OCI-M2 (cell line): ENCODE data around the gene RTN4.

Experiments used
- DNase-seq: peaks from one replicate; lab custom pipeline; 2025; ENCODE audit not compliant: unreplicated experiment; lab: John Stamatoyannopoulos, UW

Gene RTN4

GRCh38 chr2:54975598-54976492 lies 74.4 kb downstream of the RTN4 start:
- no peak for DNase-seq

GRCh38 chr2:54975175-54975574 lies 75.1 kb downstream of the RTN4 start:
- no peak for DNase-seq

GRCh38 chr2:54969940-54970338 lies 80.3 kb downstream of the RTN4 start:
- no peak for DNase-seq

- no peak for DNase-seq
Measured at GRCh38 chr2:54969295-54969939, 80.8 kb downstream of the RTN4 start.

GRCh38 chr2:54968561-54969218 lies 81.6 kb downstream of the RTN4 start:
- no peak for DNase-seq

GRCh38 chr2:54967759-54968365 lies 82.4 kb downstream of the RTN4 start:
- DNase-seq, result no peak

- DNase-seq, result no peak
Measured at GRCh38 chr2:54967269-54967668, 83.0 kb downstream of the RTN4 start.

GRCh38 chr2:54966837-54967236 lies 83.4 kb downstream of the RTN4 start:
- no peak for DNase-seq

GRCh38 chr2:54966165-54966832 lies 84.0 kb downstream of the RTN4 start:
- DNase-seq, result no peak

GRCh38 chr2:54965425-54965824 lies 84.8 kb downstream of the RTN4 start:
- DNase-seq, result no peak

- DNase-seq, result no peak
Measured at GRCh38 chr2:54964816-54965215, 85.4 kb downstream of the RTN4 start.

- DNase-seq, result no peak
Measured at GRCh38 chr2:54964271-54964670, 86.0 kb downstream of the RTN4 start.

- no peak for DNase-seq
Measured at GRCh38 chr2:54963476-54963875, 86.8 kb downstream of the RTN4 start.

GRCh38 chr2:54962935-54963440 lies 87.3 kb downstream of the RTN4 start:
- no peak for DNase-seq

- DNase-seq, result no peak
Measured at GRCh38 chr2:54962511-54962910, 87.7 kb downstream of the RTN4 start.

GRCh38 chr2:54960164-54960563 lies 90.1 kb downstream of the RTN4 start:
- no peak for DNase-seq

- no peak for DNase-seq
Measured at GRCh38 chr2:54958717-54959371, 91.4 kb downstream of the RTN4 start.

GRCh38 chr2:54957321-54957999 lies 92.8 kb downstream of the RTN4 start:
- no peak for DNase-seq

GRCh38 chr2:54956111-54956627 lies 94.1 kb downstream of the RTN4 start:
- no peak for DNase-seq
